Measurements from ENCODE around the gene CHST7.

CHST7 gene

GRCh38 chrX:46610070-46610658 is 36.6 kb downstream of the CHST7 start:
- no peak for DNase-seq

GRCh38 chrX:46611658-46612362 is 38.2 kb downstream of the CHST7 start:
- DNase-seq, result no peak

GRCh38 chrX:46617906-46618305 is 44.3 kb downstream of the CHST7 start:
- no peak for DNase-seq

GRCh38 chrX:46618947-46619346 is 45.4 kb downstream of the CHST7 start:
- DNase-seq, result no peak

GRCh38 chrX:46620505-46620904 is 46.9 kb downstream of the CHST7 start:
- DNase-seq, result no peak

GRCh38 chrX:46621572-46621971 is 48.0 kb downstream of the CHST7 start:
- no peak for DNase-seq

- DNase-seq, result no peak
These were observed 50.7 kb downstream of the CHST7 start for GRCh38 chrX:46624090-46624786.

GRCh38 chrX:46626566-46626965 is 53.0 kb downstream of the CHST7 start:
- DNase-seq, result peak; percentile 83 to 87

- no peak for DNase-seq
These were observed 53.5 kb downstream of the CHST7 start for GRCh38 chrX:46627062-46627461.

GRCh38 chrX:46627711-46628419 is 54.3 kb downstream of the CHST7 start:
- no peak for DNase-seq

GRCh38 chrX:46628460-46629371 is 55.2 kb downstream of the CHST7 start:
- peak; percentile 48 to 65 for DNase-seq

GRCh38 chrX:46630141-46630540 is 56.6 kb downstream of the CHST7 start:
- no peak for DNase-seq

- no peak for DNase-seq
These were observed 61.0 kb downstream of the CHST7 start for GRCh38 chrX:46634577-46634976.

GRCh38 chrX:46635186-46635585 is 61.6 kb downstream of the CHST7 start:
- no peak for DNase-seq

GRCh38 chrX:46636223-46636622 is 62.7 kb downstream of the CHST7 start:
- DNase-seq, result no peak

GRCh38 chrX:46637938-46638337 is 64.4 kb downstream of the CHST7 start:
- no peak for DNase-seq

- DNase-seq, result peak; percentile 20 to 52
These were observed 68.6 kb downstream of the CHST7 start for GRCh38 chrX:46642145-46642544.

- DNase-seq, result no peak
These were observed 70.1 kb downstream of the CHST7 start for GRCh38 chrX:46643636-46644035.

- DNase-seq, result no peak
These were observed 72.0 kb downstream of the CHST7 start for GRCh38 chrX:46645614-46646013.

- no peak for DNase-seq
These were observed 73.7 kb downstream of the CHST7 start for GRCh38 chrX:46647251-46647650.
